Measurements from ENCODE around the gene CRYBA2. TPM values are rescaled to one million over a fixed set of nuclear protein-coding genes. Genes with fewer than 3 reads are reported as not detected.

The CRYBA2 gene
- total RNA-seq, 1 experiment from 2014 or later, result not detected

DNA sequence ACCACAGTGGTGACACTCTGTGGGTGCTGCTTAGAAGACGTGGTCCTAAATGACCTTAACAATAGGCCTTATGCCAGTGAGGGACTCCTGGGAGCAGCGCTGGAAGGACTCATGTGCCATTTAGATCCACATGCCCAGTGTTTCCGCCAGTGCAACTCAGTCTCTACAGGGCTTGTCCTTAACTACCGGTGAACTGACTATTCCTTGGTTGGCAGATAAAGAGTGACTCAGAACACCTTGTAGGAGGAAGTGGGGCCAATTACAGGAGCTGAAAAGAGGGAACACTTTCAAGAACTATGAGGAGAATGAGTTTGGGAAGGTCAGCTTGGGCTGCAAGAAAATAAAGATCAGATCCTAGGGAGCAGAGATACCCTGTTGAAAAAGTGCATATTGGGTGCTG lies 35.6 kb downstream of the CRYBA2 start:
- ChIA-PET POLR2A (interaction anchor here (0.5 kb wide), 1 partner anchor 77 kb away, joined by 5 read pairs; no protein-coding TSS in a partner anchor), CTCF (no interaction called here)
- Histone ChIP-seq H3K36me3 (ENCODE audit: control insufficient read depth, insufficient read depth, low read length) (no peaks in the 10 kb centered on the region), H3K4me1 (ENCODE audit: control insufficient read depth, insufficient read depth, low read length) (0 out of 2 replicates have a peak, but pooled peaks cover 4% of the 10 kb centered on the region), H3K27me3 (ENCODE audit: control insufficient read depth, insufficient read depth, low read length) (no peaks in the 10 kb centered on the region; the same call in 1 of the 2 replicates), H3K27ac (ENCODE audit: low read length) (no peak overlapping the region), H3K9me3 (ENCODE audit: control insufficient read depth, insufficient read depth, low read depth, low read length) (no peaks in the 10 kb centered on the region), H3K4me3 (ENCODE audit: low read depth in 2 of 2, low read length in 2 of 2) (no peak overlapping the region)
- TF ChIP-seq SIN3A (IDR thresholded peaks at IDR 0.05; ENCODE audit: borderline replicate concordance, insufficient read depth, low read depth, low read length) (no peak), POLR2AphosphoS5 (IDR thresholded peaks at IDR 0.05; ENCODE audit: low read depth, low read length) (no peak), REST (IDR thresholded peaks at IDR 0.05; ENCODE audit: insufficient read depth in 1 of 2, low read depth in 2 of 2, low read length in 1 of 2) (no peak), TCF7L2 (IDR thresholded peaks at IDR 0.05; ENCODE audit: low read depth, low read length) (no peak)
- TF ChIP-seq, protein P1, sequence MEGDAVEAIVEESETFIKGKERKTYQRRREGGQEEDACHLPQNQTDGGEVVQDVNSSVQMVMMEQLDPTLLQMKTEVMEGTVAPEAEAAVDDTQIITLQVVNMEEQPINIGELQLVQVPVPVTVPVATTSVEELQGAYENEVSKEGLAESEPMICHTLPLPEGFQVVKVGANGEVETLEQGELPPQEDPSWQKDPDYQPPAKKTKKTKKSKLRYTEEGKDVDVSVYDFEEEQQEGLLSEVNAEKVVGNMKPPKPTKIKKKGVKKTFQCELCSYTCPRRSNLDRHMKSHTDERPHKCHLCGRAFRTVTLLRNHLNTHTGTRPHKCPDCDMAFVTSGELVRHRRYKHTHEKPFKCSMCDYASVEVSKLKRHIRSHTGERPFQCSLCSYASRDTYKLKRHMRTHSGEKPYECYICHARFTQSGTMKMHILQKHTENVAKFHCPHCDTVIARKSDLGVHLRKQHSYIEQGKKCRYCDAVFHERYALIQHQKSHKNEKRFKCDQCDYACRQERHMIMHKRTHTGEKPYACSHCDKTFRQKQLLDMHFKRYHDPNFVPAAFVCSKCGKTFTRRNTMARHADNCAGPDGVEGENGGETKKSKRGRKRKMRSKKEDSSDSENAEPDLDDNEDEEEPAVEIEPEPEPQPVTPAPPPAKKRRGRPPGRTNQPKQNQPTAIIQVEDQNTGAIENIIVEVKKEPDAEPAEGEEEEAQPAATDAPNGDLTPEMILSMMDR (IDR thresholded peaks at IDR 0.05), result no peak
- no TSS peak for BruUV-seq (replicated peaks)
- in situ Hi-C loops (cut with HindIII; ENCODE audit: low pct_unique_long_range_greater_than_20kb, low sequenced_read_pairs), result no loop called here
- intact Hi-C loops (cut with micrococcal nuclease; ENCODE audit: unreplicated experiment), result no loop called here
- DNase-seq (ENCODE audit: low read depth, low spot score) (no peak), ATAC-seq (no peak)

DNA sequence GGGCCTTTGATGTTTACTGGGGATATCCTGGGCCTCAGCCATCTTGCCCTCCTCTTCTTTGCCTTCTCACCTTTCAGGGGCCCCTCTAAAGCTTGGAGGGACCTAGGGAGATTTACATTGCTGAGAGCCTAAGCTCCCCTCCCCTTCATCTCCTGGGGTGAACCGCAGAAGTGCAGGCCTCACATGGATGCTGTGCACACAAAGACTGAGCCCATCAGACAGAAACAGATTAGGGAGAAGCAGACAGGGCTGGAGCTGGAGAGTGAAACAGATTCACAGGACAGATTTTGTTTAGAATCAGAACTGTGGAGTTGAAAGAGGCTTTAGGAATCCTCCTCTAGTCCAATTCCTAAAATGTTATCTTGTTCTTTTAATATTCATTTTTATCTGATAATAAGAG lies 37.2 kb downstream of the CRYBA2 start:
- H3K9me3 ChIP-seq (ENCODE audit: control insufficient read depth, insufficient read depth, low read depth, low read length), result no peaks in the 10 kb centered on the region
- BruUV-seq (replicated peaks), result no TSS peak
- H3K36me3 ChIP-seq (ENCODE audit: control insufficient read depth, insufficient read depth, low read length), result no peaks in the 10 kb centered on the region
- H3K27me3 ChIP-seq (ENCODE audit: control insufficient read depth, insufficient read depth, low read length), result no peaks in the 10 kb centered on the region; the same call in 1 of the 2 replicates
- H3K4me1 ChIP-seq (ENCODE audit: control insufficient read depth, insufficient read depth, low read length), result 0 out of 2 replicates have a peak, but pooled peaks cover 4% of the 10 kb centered on the region
- ChIA-PET POLR2A (no interaction called here), CTCF (no interaction called here)
- H3K27ac ChIP-seq (ENCODE audit: low read length), result no peak overlapping the region
- intact Hi-C loops (cut with micrococcal nuclease; ENCODE audit: unreplicated experiment), result no loop called here
- in situ Hi-C loops (cut with HindIII; ENCODE audit: low pct_unique_long_range_greater_than_20kb, low sequenced_read_pairs), result no loop called here
- no peak for ATAC-seq
- no peak for DNase-seq (ENCODE audit: low read depth, low spot score)
- TF ChIP-seq, protein P1 (IDR thresholded peaks at IDR 0.05), result no peak
- no peak for TF ChIP-seq TCF7L2 (IDR thresholded peaks at IDR 0.05; ENCODE audit: low read depth, low read length)
- no peak for TF ChIP-seq POLR2AphosphoS5 (IDR thresholded peaks at IDR 0.05; ENCODE audit: low read depth, low read length)
- TF ChIP-seq REST (IDR thresholded peaks at IDR 0.05; ENCODE audit: insufficient read depth in 1 of 2, low read depth in 2 of 2, low read length in 1 of 2), result no peak
- no peak for TF ChIP-seq SIN3A (IDR thresholded peaks at IDR 0.05; ENCODE audit: borderline replicate concordance, insufficient read depth, low read depth, low read length)
- no peak overlapping the region for H3K4me3 ChIP-seq (ENCODE audit: low read depth in 2 of 2, low read length in 2 of 2)
